ENCODE data around the gene UQCC2. TPM values are rescaled to one million over a fixed set of nuclear protein-coding genes. Genes with fewer than 3 reads are reported as not detected.
A peak's percentile ranks its signal among the peaks of the same experiment; 100 is the strongest.

The UQCC2 gene
- total RNA-seq, 4 donors from 2014 or later, result 21.1 to 74.7 (median 32.7) TPM

DNA sequence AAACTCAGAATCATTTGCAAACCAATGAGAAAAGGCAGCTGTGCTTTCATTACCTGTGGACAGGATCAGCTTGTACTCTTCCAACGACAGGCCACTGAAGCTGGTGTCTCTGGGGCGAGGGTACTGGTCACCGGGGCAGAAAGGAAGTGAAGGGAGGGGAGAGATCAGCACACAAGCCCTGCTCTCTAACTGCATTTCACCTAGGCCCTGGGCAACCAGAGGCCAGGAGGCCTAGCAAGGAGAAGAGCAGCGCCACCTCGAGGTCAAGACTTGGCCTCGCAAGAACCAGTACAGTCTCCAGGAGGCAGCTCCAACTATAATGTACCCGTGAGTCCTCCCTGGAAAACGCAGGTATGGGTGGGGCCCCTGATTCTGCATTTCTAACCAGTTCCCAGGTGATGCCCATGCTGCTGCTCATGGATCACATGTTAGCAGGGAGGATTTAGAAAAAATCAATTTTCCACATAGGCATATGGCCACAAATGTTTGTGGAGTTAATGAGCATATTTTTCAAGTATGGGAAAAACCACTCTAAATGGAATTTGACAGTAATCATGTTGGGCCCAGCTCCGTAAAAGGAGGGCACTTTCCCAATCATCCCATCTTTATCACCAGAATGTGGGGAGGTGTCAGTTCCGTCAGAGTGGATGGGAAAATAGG, 11.0 kb downstream of the UQCC2 start:
- H3K27me3 ChIP-seq, result no peaks in the 10 kb centered on the region
- intact Hi-C loops (cut with DNase I), result loop anchor here (2.0 kb wide), 1 partner anchor 116 kb away; no protein-coding TSS in a partner anchor
- H3K27ac ChIP-seq, result peak overlapping the region in 1 of 3 donors; percentile 59
- no peak overlapping the region for H3K4me3 ChIP-seq (replicated peaks in 1 of 3)
- 49 to 54% methylated on average over 10 of the region's 10 CpGs for WGBS, 2 donors
- peaks cover 12 to 17% of the 10 kb centered on the region in 2 donors for H3K36me3 ChIP-seq
- no peak for TF ChIP-seq POLR2A (IDR thresholded peaks at IDR 0.05)
- TF ChIP-seq, protein P1, sequence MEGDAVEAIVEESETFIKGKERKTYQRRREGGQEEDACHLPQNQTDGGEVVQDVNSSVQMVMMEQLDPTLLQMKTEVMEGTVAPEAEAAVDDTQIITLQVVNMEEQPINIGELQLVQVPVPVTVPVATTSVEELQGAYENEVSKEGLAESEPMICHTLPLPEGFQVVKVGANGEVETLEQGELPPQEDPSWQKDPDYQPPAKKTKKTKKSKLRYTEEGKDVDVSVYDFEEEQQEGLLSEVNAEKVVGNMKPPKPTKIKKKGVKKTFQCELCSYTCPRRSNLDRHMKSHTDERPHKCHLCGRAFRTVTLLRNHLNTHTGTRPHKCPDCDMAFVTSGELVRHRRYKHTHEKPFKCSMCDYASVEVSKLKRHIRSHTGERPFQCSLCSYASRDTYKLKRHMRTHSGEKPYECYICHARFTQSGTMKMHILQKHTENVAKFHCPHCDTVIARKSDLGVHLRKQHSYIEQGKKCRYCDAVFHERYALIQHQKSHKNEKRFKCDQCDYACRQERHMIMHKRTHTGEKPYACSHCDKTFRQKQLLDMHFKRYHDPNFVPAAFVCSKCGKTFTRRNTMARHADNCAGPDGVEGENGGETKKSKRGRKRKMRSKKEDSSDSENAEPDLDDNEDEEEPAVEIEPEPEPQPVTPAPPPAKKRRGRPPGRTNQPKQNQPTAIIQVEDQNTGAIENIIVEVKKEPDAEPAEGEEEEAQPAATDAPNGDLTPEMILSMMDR (IDR thresholded peaks at IDR 0.05), result peak; percentile 19 to 66 (median 58)
- H3K9me3 ChIP-seq, result no peaks in the 10 kb centered on the region
- DNase-seq, result peak; percentile 71 to 78
- peaks cover 20 to 40% of the 10 kb centered on the region in 2 donors for H3K4me1 ChIP-seq

GRCh38 chr6:33699739-33700138, 11.8 kb downstream of the UQCC2 start:
- TF ChIP-seq POLR2A (IDR thresholded peaks at IDR 0.05), result no peak
- TF ChIP-seq, protein P1 (IDR thresholded peaks at IDR 0.05), result no peak
- WGBS, 2 donors, result 82 to 85% methylated on average over 5 of the region's 5 CpGs
- no peaks in the 10 kb centered on the region for H3K9me3 ChIP-seq
- H3K4me1 ChIP-seq, result peaks cover 20 to 48% of the 10 kb centered on the region in 2 donors
- H3K4me3 ChIP-seq (replicated peaks in 1 of 3), result no peak overlapping the region
- peaks cover 16 to 24% of the 10 kb centered on the region in 2 donors for H3K36me3 ChIP-seq
- peak overlapping the region in 1 of 3 donors; percentile 59 for H3K27ac ChIP-seq
- no peaks in the 10 kb centered on the region for H3K27me3 ChIP-seq
- intact Hi-C loops (cut with DNase I), result loop anchor here (2.0 kb wide), 1 partner anchor 115 kb away; no protein-coding TSS in a partner anchor
- DNase-seq, result no peak

DNA sequence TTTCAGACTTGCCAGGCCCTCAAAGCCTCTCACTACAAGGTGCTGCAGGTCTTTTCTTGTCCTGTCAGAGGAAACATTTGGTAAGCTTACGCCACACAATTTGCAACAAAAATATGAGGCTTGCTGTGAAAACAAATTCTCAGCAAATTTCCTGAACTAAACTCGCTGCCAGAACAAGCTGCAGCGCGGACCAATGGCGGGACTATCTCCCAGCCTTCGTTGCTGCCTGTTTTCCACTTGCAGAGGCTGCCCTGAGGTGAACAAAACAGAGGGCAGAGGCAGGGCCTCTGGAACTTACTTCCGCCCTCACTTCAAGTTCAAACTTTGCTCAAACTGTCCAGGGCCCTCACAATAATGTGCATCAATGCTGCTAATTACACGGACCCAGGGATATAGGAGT, 12.4 kb downstream of the UQCC2 start:
- intact Hi-C loops (cut with DNase I), result no loop called here
- no peaks in the 10 kb centered on the region for H3K27me3 ChIP-seq
- no peaks in the 10 kb centered on the region for H3K9me3 ChIP-seq
- peaks cover 19 to 27% of the 10 kb centered on the region in 2 donors for H3K36me3 ChIP-seq
- peak overlapping the region in 1 of 3 donors; percentile 59 for H3K27ac ChIP-seq
- H3K4me3 ChIP-seq (replicated peaks in 1 of 3), result no peak overlapping the region
- 63 to 67% methylated on average over 8 of the region's 8 CpGs for WGBS, 2 donors
- peaks cover 20 to 52% of the 10 kb centered on the region in 2 donors for H3K4me1 ChIP-seq
- TF ChIP-seq, protein P1 (IDR thresholded peaks at IDR 0.05), result no peak
- no peak for TF ChIP-seq POLR2A (IDR thresholded peaks at IDR 0.05)
- peak; percentile 25 to 28 for DNase-seq

DNA sequence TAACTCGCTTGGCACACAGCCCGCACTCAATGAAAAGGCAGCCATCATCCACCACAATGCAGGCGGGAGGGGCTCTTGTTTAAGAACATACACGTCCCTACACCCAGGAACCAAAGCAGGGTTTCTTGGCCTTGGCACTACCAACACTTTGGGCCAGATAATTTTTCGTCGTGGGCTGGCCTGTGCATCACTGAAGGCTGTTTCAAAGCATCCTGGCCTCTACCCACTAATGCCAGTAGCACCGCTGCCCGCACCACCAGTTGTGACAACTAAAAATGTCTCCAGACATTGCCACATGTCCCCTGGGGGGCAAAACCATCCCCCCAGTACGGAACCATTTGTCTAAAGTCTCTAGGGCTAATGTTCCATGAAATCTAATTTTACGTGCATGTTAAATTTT, 13.0 kb downstream of the UQCC2 start:
- TF ChIP-seq POLR2A (IDR thresholded peaks at IDR 0.05), result no peak
- TF ChIP-seq, protein P1 (IDR thresholded peaks at IDR 0.05), result no peak

GRCh38 chr6:33697845-33698244, 13.7 kb downstream of the UQCC2 start:
- H3K4me1 ChIP-seq, result peaks cover 20 to 56% of the 10 kb centered on the region in 2 donors
- H3K27me3 ChIP-seq, result no peaks in the 10 kb centered on the region
- peak overlapping the region in 1 of 3 donors; percentile 59 for H3K27ac ChIP-seq
- TF ChIP-seq POLR2A (IDR thresholded peaks at IDR 0.05), result no peak
- TF ChIP-seq, protein P1 (IDR thresholded peaks at IDR 0.05), result no peak
- no peak overlapping the region for H3K4me3 ChIP-seq (replicated peaks in 1 of 3)
- WGBS, 2 donors, result 93 to 96% methylated on average over 4 to 10 of the region's 10 CpGs
- no peaks in the 10 kb centered on the region for H3K9me3 ChIP-seq
- peaks cover 31 to 38% of the 10 kb centered on the region in 2 donors for H3K36me3 ChIP-seq
- DNase-seq, result no peak
- intact Hi-C loops (cut with DNase I), result no loop called here

More for the DNA sequence above, 13.0 kb downstream of the UQCC2 start:
- Histone ChIP-seq H3K4me3 (replicated peaks in 1 of 3) (no peak overlapping the region), H3K4me1 (peaks cover 20 to 56% of the 10 kb centered on the region in 2 donors), H3K27me3 (no peaks in the 10 kb centered on the region), H3K36me3 (peaks cover 24 to 32% of the 10 kb centered on the region in 2 donors), H3K9me3 (no peaks in the 10 kb centered on the region), H3K27ac (peak overlapping the region in 1 of 3 donors; percentile 59)
- intact Hi-C loops (cut with DNase I), result no loop called here
- DNase-seq, result no peak
- WGBS, 2 donors, result 91 to 92% methylated on average over 10 of the region's 10 CpGs
